Nephron (organoid): ENCODE measurements around the gene TLCD4.

ENCODE experiments used
- H3K27ac Mint-ChIP-seq, 3 experiments: 2 replicates each; pipeline ENCODE4 v1.8.0; 2020; ENCODE audit warnings: mixed read lengths in 3 of 3, mild to moderate bottlenecking in 2 of 3, moderate library complexity in 1 of 3
- H3K27me3 Mint-ChIP-seq: 2 replicates; pipeline ENCODE4 v1.8.0; 2021; ENCODE audit warnings: low read depth, mild to moderate bottlenecking, moderate library complexity, mixed read lengths
- H3K36me3 Mint-ChIP-seq: 2 replicates; pipeline ENCODE4 v1.8.0; 2020; ENCODE audit warnings: low read depth, mixed read lengths
- H3K4me1 Mint-ChIP-seq: 2 replicates; pipeline ENCODE4 v1.8.0; 2020; ENCODE audit warnings: mixed read lengths
- H3K4me3 Mint-ChIP-seq, 3 experiments: 2 replicates each; pipeline ENCODE4 v1.8.0; 2020; ENCODE audit warnings: mild to moderate bottlenecking in 3 of 3, mixed read lengths in 3 of 3, moderate library complexity in 2 of 3
- H3K9me3 Mint-ChIP-seq: 2 replicates; pipeline ENCODE4 v1.8.0; 2020; ENCODE audit warnings: mixed read lengths
- CTCF ChIP-seq, 3 experiments: fragments of 200-600 bp; sonication (generic); IDR thresholded peaks; one replicate each; pipeline ENCODE4 v1.5.0; 2021; ENCODE audit warnings: antibody characterized with exemption in 3 of 3; ENCODE audit not compliant: unreplicated experiment in 3 of 3

The TLCD4 gene

GRCh38 chr1:95097426-95097825, 19.7 kb upstream of the TLCD4 start:
- Mint-ChIP-seq H3K27ac (no peak overlapping the region), H3K4me1 (no peaks in the 10 kb centered on the region), H3K9me3 (no peaks in the 10 kb centered on the region), H3K4me3 (no peak overlapping the region), H3K27me3 (no peaks in the 10 kb centered on the region), H3K36me3 (no peaks in the 10 kb centered on the region)
- TF ChIP-seq CTCF (IDR thresholded peaks at IDR 0.05; ENCODE audit: unreplicated experiment in 3 of 3): no peak

GRCh38 chr1:95098196-95098595, 19.0 kb upstream of the TLCD4 start:
- Mint-ChIP-seq H3K36me3 (no peaks in the 10 kb centered on the region), H3K4me1 (no peaks in the 10 kb centered on the region), H3K27me3 (no peaks in the 10 kb centered on the region), H3K9me3 (no peaks in the 10 kb centered on the region), H3K27ac (no peak overlapping the region), H3K4me3 (no peak overlapping the region)
- no peak for TF ChIP-seq CTCF (IDR thresholded peaks at IDR 0.05; ENCODE audit: unreplicated experiment in 3 of 3)

- no peak for TF ChIP-seq CTCF (IDR thresholded peaks at IDR 0.05; ENCODE audit: unreplicated experiment in 3 of 3)
- H3K4me1 Mint-ChIP-seq: no peaks in the 10 kb centered on the region
- peaks cover 6% of the 10 kb centered on the region for H3K27me3 Mint-ChIP-seq
- H3K4me3 Mint-ChIP-seq: no peak overlapping the region
- no peak overlapping the region for H3K27ac Mint-ChIP-seq
- H3K36me3 Mint-ChIP-seq: no peaks in the 10 kb centered on the region
- H3K9me3 Mint-ChIP-seq: no peaks in the 10 kb centered on the region
These were observed 8.4 kb upstream of the TLCD4 start for GRCh38 chr1:95108792-95109191.

GRCh38 chr1:95111014-95111413, 6.1 kb upstream of the TLCD4 start:
- TF ChIP-seq CTCF (IDR thresholded peaks at IDR 0.05; ENCODE audit: unreplicated experiment in 3 of 3): no peak
- Mint-ChIP-seq H3K27ac (no peak overlapping the region), H3K36me3 (no peaks in the 10 kb centered on the region), H3K4me1 (no peaks in the 10 kb centered on the region), H3K27me3 (peaks cover 16% of the 10 kb centered on the region), H3K9me3 (no peaks in the 10 kb centered on the region), H3K4me3 (no peak overlapping the region)

- no peaks in the 10 kb centered on the region for H3K36me3 Mint-ChIP-seq
- H3K27ac Mint-ChIP-seq: no peak overlapping the region
- peaks cover 31% of the 10 kb centered on the region for H3K27me3 Mint-ChIP-seq
- no peaks in the 10 kb centered on the region for H3K9me3 Mint-ChIP-seq
- H3K4me1 Mint-ChIP-seq: peaks cover 13% of the 10 kb centered on the region
- no peak for TF ChIP-seq CTCF (IDR thresholded peaks at IDR 0.05; ENCODE audit: unreplicated experiment in 3 of 3)
- H3K4me3 Mint-ChIP-seq: no peak overlapping the region
These were observed 3.5 kb upstream of the TLCD4 start for GRCh38 chr1:95113684-95114083.

- peaks cover 51% of the 10 kb centered on the region for H3K27me3 Mint-ChIP-seq
- H3K9me3 Mint-ChIP-seq: no peaks in the 10 kb centered on the region
- no peak for TF ChIP-seq CTCF (IDR thresholded peaks at IDR 0.05; ENCODE audit: unreplicated experiment in 3 of 3)
- H3K27ac Mint-ChIP-seq: no peak overlapping the region
- H3K4me3 Mint-ChIP-seq: peak overlapping the region; percentile 65 to 98 (median 82)
- peaks cover 24% of the 10 kb centered on the region for H3K4me1 Mint-ChIP-seq
- H3K36me3 Mint-ChIP-seq: no peaks in the 10 kb centered on the region
These were observed 1.4 kb upstream of the TLCD4 start for GRCh38 chr1:95115708-95116137.
